Mammary epithelial cell (primary cell): ENCODE measurements around the gene COMT.

Source experiments
- EZH2 ChIP-seq: IDR thresholded peaks from 2 replicates; pipeline ENCODE4 v1.6.1; 2012; ENCODE audit warnings: low read length, inconsistent platforms, borderline replicate concordance
- TF ChIP-seq, protein P1 (sequence below), 2 donors: IDR thresholded peaks in 1 of 2; conservative IDR thresholded peaks in 1 of 2; 2 replicates each; pipeline ENCODE4 v1.5.1; 2011 to 2012; ENCODE audit warnings: inconsistent platforms in 2 of 2, low read length in 2 of 2, mild to moderate bottlenecking in 2 of 2, control low read depth in 1 of 2, low read depth in 1 of 2; ENCODE audit not compliant: insufficient read depth in 1 of 2; ENCODE audit errors: extremely low read depth in 1 of 2

DNA sequence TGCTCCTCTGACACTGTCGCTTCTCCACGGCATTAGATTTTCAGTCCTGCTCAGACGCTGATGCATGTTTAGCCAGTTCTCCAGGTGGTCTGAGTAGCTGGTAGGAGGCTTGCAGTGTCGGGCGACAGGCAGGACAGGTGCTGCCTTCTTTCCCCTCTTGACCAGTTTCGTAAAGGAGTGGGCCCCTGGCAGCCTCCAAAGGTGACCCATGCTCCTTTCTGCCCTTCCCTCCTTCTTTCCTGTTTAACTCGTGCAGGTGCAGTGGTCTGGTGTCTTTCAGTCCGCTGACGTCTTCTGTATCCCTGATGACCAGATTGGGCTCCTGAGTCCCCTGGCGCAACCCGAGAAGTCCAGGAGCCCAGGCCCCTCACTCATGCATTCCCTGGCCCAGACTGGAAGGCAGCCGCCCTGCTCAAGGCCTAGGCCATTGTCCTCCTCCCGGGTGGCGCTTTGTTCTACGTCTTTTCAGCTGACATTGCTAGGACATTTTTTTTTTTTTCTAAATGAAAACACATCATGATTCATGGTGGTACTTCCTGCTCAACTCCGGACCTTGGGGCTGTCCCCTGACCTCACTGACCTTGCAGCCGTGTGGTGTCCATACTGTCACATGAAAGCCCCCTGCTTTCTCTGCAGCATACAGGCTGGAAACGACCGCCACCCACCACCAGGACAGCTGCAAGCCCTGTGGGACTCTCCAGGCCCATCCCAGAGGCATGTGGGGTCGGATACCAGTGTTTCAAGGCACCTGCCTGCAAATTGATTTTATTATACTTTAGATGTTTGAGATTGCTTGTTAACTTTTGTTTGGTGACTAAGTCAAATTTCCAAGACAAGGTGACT is 25.6 kb downstream of the COMT start:
- TF ChIP-seq, protein P1, sequence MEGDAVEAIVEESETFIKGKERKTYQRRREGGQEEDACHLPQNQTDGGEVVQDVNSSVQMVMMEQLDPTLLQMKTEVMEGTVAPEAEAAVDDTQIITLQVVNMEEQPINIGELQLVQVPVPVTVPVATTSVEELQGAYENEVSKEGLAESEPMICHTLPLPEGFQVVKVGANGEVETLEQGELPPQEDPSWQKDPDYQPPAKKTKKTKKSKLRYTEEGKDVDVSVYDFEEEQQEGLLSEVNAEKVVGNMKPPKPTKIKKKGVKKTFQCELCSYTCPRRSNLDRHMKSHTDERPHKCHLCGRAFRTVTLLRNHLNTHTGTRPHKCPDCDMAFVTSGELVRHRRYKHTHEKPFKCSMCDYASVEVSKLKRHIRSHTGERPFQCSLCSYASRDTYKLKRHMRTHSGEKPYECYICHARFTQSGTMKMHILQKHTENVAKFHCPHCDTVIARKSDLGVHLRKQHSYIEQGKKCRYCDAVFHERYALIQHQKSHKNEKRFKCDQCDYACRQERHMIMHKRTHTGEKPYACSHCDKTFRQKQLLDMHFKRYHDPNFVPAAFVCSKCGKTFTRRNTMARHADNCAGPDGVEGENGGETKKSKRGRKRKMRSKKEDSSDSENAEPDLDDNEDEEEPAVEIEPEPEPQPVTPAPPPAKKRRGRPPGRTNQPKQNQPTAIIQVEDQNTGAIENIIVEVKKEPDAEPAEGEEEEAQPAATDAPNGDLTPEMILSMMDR (conservative IDR thresholded peaks at IDR 0.05 in 1 of 2, IDR thresholded peaks at IDR 0.05 in 1 of 2; ENCODE audit: extremely low read depth in 1 of 2, insufficient read depth in 1 of 2, low read depth in 1 of 2, low read length in 2 of 2), result no peak
- TF ChIP-seq EZH2, result no peak
